K562 (cell line): ENCODE results near the gene PCOLCE2.

ENCODE experiments used
- ATF3 ChIP-seq, 2 experiments: fragments of 450-650 bp in 1 of 2; sonication (generic) in 1 of 2; formaldehyde crosslinking in 1 of 2; IDR thresholded peaks in 1 of 2; conservative IDR thresholded peaks in 1 of 2; 2 replicates each; pipeline versions ENCODE4 v1.6.1 to v1.8.1; 2016 to 2023; ENCODE audit warnings: mild to moderate bottlenecking in 2 of 2, moderate library complexity in 2 of 2, inconsistent platforms in 1 of 2, missing genetic modification reagents in 1 of 2
- CTCF ChIP-seq, 3 experiments: IDR thresholded peaks in 2 of 3; conservative IDR thresholded peaks in 1 of 3; 2 replicates each; pipeline ENCODE4 v1.5.1; 2011 to 2012; ENCODE audit warnings: low read length in 3 of 3, mild to moderate bottlenecking in 3 of 3, control low read depth in 2 of 3, improper control_type of control experiment in 1 of 3, inconsistent platforms in 1 of 3, low read depth in 1 of 3, mixed read lengths in 1 of 3, moderate library complexity in 1 of 3; ENCODE audit not compliant: insufficient read depth in 2 of 3
- NR2C2 ChIP-seq, 2 experiments: fragments of 200-800 bp in 1 of 2; sonication (Bioruptor generic) in 1 of 2; sonication (generic) in 1 of 2; formaldehyde crosslinking in 1 of 2; IDR thresholded peaks; 2 replicates each; pipeline versions ENCODE4 v1.6.1 to v1.8.0; 2016 to 2022; ENCODE audit warnings: mild to moderate bottlenecking in 1 of 2, missing compliant biosample characterization in 1 of 2, missing genetic modification characterization in 1 of 2, missing genetic modification reagents in 1 of 2
- SMC3 ChIP-seq: conservative IDR thresholded peaks from 2 replicates; pipeline ENCODE4 v1.6.1; 2011; ENCODE audit warnings: low read depth, low read length, improper control_type of control experiment; ENCODE audit not compliant: insufficient read depth
- TF ChIP-seq, protein P1 (sequence below), 2 experiments: fragments of 450-650 bp; formaldehyde crosslinking in 1 of 2; IDR thresholded peaks; 2 replicates each; pipeline versions ENCODE4 v1.4.0 to v1.6.1; 2014 to 2020; ENCODE audit warnings: mild to moderate bottlenecking in 2 of 2, borderline replicate concordance in 1 of 2, low read depth in 1 of 2

DNA sequence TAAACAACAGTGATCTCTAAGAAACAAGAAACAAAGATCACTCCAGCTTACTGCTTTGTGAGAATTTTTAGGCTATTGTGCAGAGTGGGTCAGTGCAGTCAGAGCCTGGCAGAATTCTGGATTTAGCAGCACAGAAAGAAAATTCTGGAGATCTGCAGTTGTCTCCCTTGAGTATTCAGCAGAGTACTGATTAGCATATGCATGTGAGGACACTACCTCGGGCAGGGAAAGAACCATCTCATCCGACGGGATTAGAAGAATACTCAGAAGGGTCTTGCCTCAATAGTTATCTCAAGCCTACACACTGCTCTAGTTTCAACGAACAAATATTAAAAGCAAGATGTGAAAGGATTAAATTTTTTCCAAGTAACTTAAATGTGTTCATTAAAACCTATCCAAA is 94.4 kb downstream of the PCOLCE2 start:
- TF ChIP-seq ATF3 (IDR thresholded peaks at IDR 0.05): no peak
- TF ChIP-seq ATF3 (CRISPR knock-in tag; conservative IDR thresholded peaks at IDR 0.05): no peak
- no peak for TF ChIP-seq NR2C2 (CRISPR knock-in tag; IDR thresholded peaks at IDR 0.05)
- TF ChIP-seq NR2C2 (tag; IDR thresholded peaks at IDR 0.05): no peak
- TF ChIP-seq, protein P1, sequence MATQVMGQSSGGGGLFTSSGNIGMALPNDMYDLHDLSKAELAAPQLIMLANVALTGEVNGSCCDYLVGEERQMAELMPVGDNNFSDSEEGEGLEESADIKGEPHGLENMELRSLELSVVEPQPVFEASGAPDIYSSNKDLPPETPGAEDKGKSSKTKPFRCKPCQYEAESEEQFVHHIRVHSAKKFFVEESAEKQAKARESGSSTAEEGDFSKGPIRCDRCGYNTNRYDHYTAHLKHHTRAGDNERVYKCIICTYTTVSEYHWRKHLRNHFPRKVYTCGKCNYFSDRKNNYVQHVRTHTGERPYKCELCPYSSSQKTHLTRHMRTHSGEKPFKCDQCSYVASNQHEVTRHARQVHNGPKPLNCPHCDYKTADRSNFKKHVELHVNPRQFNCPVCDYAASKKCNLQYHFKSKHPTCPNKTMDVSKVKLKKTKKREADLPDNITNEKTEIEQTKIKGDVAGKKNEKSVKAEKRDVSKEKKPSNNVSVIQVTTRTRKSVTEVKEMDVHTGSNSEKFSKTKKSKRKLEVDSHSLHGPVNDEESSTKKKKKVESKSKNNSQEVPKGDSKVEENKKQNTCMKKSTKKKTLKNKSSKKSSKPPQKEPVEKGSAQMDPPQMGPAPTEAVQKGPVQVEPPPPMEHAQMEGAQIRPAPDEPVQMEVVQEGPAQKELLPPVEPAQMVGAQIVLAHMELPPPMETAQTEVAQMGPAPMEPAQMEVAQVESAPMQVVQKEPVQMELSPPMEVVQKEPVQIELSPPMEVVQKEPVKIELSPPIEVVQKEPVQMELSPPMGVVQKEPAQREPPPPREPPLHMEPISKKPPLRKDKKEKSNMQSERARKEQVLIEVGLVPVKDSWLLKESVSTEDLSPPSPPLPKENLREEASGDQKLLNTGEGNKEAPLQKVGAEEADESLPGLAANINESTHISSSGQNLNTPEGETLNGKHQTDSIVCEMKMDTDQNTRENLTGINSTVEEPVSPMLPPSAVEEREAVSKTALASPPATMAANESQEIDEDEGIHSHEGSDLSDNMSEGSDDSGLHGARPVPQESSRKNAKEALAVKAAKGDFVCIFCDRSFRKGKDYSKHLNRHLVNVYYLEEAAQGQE (IDR thresholded peaks at IDR 0.05; ENCODE audit: borderline replicate concordance): no peak
- TF ChIP-seq, protein P1 (CRISPR knock-in tag; IDR thresholded peaks at IDR 0.05; ENCODE audit: low read depth): no peak
- no peak for TF ChIP-seq CTCF (IDR thresholded peaks at IDR 0.05 in 2 of 3, conservative IDR thresholded peaks at IDR 0.05 in 1 of 3; ENCODE audit: insufficient read depth in 2 of 3, low read depth in 1 of 3, low read length in 3 of 3)
- no peak for TF ChIP-seq SMC3
